ENCODE results near the gene HMCN2.

The HMCN2 gene

GRCh38 chr9:130459941-130460669 is 194.5 kb downstream of the HMCN2 start:
- Histone ChIP-seq H2AFZ (ENCODE audit: low read length) (no peak overlapping the region), H3K4me2 (ENCODE audit: insufficient read depth, low read length, poor library complexity, severe bottlenecking) (no peak overlapping the region), H2BK12ac (ENCODE audit: low read length) (no peak overlapping the region), H3K79me1 (ENCODE audit: low read depth, low read length) (no peaks in the 10 kb centered on the region), H2BK120ac (ENCODE audit: low read depth, low read length) (no peak overlapping the region), H3K36me3 (replicated peaks in 1 of 2; ENCODE audit: control insufficient read depth in 2 of 2, insufficient read depth in 2 of 2, low read length in 2 of 2) (no peaks in the 10 kb centered on the region), H3K23ac (ENCODE audit: low read depth, low read length, poor library complexity) (peak overlapping the region; percentile 37), H3K18ac (ENCODE audit: low read length) (peak overlapping the region; percentile 33), H3K14ac (ENCODE audit: low read length) (no peak overlapping the region), H3K4me1 (ENCODE audit: control insufficient read depth in 2 of 2, insufficient read depth in 1 of 2, low read depth in 1 of 2, low read length in 2 of 2) (peaks cover 0 to 2% of the 10 kb centered on the region in 2 donors), H4K8ac (ENCODE audit: low read depth, low read length) (no peak overlapping the region), H3K4me3 (ENCODE audit: low read length in 2 of 2) (no peak overlapping the region), H3K27ac (replicated peaks; ENCODE audit: low read length) (no peak overlapping the region), H2BK15ac (ENCODE audit: low read length) (peak overlapping the region; percentile 32), H2AK5ac (ENCODE audit: low read depth, low read length) (peak overlapping the region; percentile 87), H4K91ac (ENCODE audit: low read depth, low read length, poor library complexity) (peak overlapping the region; percentile 53), H2BK5ac (ENCODE audit: low read length) (no peak overlapping the region), H3K4ac (ENCODE audit: low read length) (no peak overlapping the region), H3K9ac (ENCODE audit: low read depth, low read length, poor library complexity) (no peak overlapping the region), H3K9me3 (replicated peaks in 1 of 2; ENCODE audit: control insufficient read depth in 2 of 2, insufficient read depth in 1 of 2, low read depth in 1 of 2, low read length in 2 of 2) (no peaks in the 10 kb centered on the region), H3K27me3 (ENCODE audit: control insufficient read depth in 3 of 3, insufficient read depth in 3 of 3, low read depth in 1 of 3, low read length in 3 of 3) (peaks cover 0 to 17% (median 0%) of the 10 kb centered on the region in 3 experiments)
- DNase-seq (ENCODE audit: low spot score): no peak
- WGBS, 2 donors (ENCODE audit: extremely low coverage in 2 of 2, insufficient read length in 2 of 2, insufficient replicate concordance in 1 of 2): no CpG with 5 or more reads among the region's 11 CpGs

- Histone ChIP-seq H4K91ac (ENCODE audit: low read depth, low read length, poor library complexity) (no peak overlapping the region), H2BK120ac (ENCODE audit: low read depth, low read length) (no peak overlapping the region), H4K8ac (ENCODE audit: low read depth, low read length) (no peak overlapping the region), H2BK15ac (ENCODE audit: low read length) (peak overlapping the region; percentile 62), H3K4me2 (ENCODE audit: insufficient read depth, low read length, poor library complexity, severe bottlenecking) (no peak overlapping the region), H3K4me1 (ENCODE audit: control insufficient read depth in 2 of 2, insufficient read depth in 1 of 2, low read depth in 1 of 2, low read length in 2 of 2) (peaks cover 2 to 11% of the 10 kb centered on the region in 2 donors), H3K18ac (ENCODE audit: low read length) (peak overlapping the region; percentile 1), H3K14ac (ENCODE audit: low read length) (no peak overlapping the region), H3K79me1 (ENCODE audit: low read depth, low read length) (no peaks in the 10 kb centered on the region), H3K4ac (ENCODE audit: low read length) (no peak overlapping the region), H3K9me3 (replicated peaks in 1 of 2; ENCODE audit: control insufficient read depth in 2 of 2, insufficient read depth in 1 of 2, low read depth in 1 of 2, low read length in 2 of 2) (no peaks in the 10 kb centered on the region), H2BK12ac (ENCODE audit: low read length) (no peak overlapping the region), H3K27ac (replicated peaks; ENCODE audit: low read length) (no peak overlapping the region), H2AK5ac (ENCODE audit: low read depth, low read length) (peak overlapping the region; percentile 95), H3K23ac (ENCODE audit: low read depth, low read length, poor library complexity) (no peak overlapping the region), H2AFZ (ENCODE audit: low read length) (no peak overlapping the region), H3K36me3 (replicated peaks in 1 of 2; ENCODE audit: control insufficient read depth in 2 of 2, insufficient read depth in 2 of 2, low read length in 2 of 2) (no peaks in the 10 kb centered on the region), H3K9ac (ENCODE audit: low read depth, low read length, poor library complexity) (no peak overlapping the region), H2BK5ac (ENCODE audit: low read length) (peak overlapping the region; percentile 27), H3K4me3 (ENCODE audit: low read length in 2 of 2) (no peak overlapping the region), H3K27me3 (ENCODE audit: control insufficient read depth in 3 of 3, insufficient read depth in 3 of 3, low read depth in 1 of 3, low read length in 3 of 3) (peaks cover 0 to 27% (median 0%) of the 10 kb centered on the region in 3 experiments)
- no CpG with 5 or more reads among the region's 22 CpGs for WGBS, 2 donors (ENCODE audit: extremely low coverage in 2 of 2, insufficient read length in 2 of 2, insufficient replicate concordance in 1 of 2)
- peak; percentile 81 for DNase-seq (ENCODE audit: low spot score)
These were observed 195.7 kb downstream of the HMCN2 start for GRCh38 chr9:130461218-130461630.

GRCh38 chr9:130461731-130462130 is 196.2 kb downstream of the HMCN2 start:
- no peak overlapping the region for H4K8ac ChIP-seq (ENCODE audit: low read depth, low read length)
- H3K14ac ChIP-seq (ENCODE audit: low read length): no peak overlapping the region
- no peak overlapping the region for H4K91ac ChIP-seq (ENCODE audit: low read depth, low read length, poor library complexity)
- H3K27me3 ChIP-seq (ENCODE audit: control insufficient read depth in 3 of 3, insufficient read depth in 3 of 3, low read depth in 1 of 3, low read length in 3 of 3): peaks cover 0 to 32% (median 0%) of the 10 kb centered on the region in 3 experiments
- H3K4me2 ChIP-seq (ENCODE audit: insufficient read depth, low read length, poor library complexity, severe bottlenecking): no peak overlapping the region
- H2BK15ac ChIP-seq (ENCODE audit: low read length): peak overlapping the region; percentile 62
- peaks cover 2 to 16% of the 10 kb centered on the region in 2 donors for H3K4me1 ChIP-seq (ENCODE audit: control insufficient read depth in 2 of 2, insufficient read depth in 1 of 2, low read depth in 1 of 2, low read length in 2 of 2)
- H3K79me1 ChIP-seq (ENCODE audit: low read depth, low read length): no peaks in the 10 kb centered on the region
- H3K9ac ChIP-seq (ENCODE audit: low read depth, low read length, poor library complexity): no peak overlapping the region
- no peak overlapping the region for H3K4ac ChIP-seq (ENCODE audit: low read length)
- H2BK5ac ChIP-seq (ENCODE audit: low read length): peak overlapping the region; percentile 27
- H3K36me3 ChIP-seq (replicated peaks in 1 of 2; ENCODE audit: control insufficient read depth in 2 of 2, insufficient read depth in 2 of 2, low read length in 2 of 2): no peaks in the 10 kb centered on the region
- H3K23ac ChIP-seq (ENCODE audit: low read depth, low read length, poor library complexity): no peak overlapping the region
- DNase-seq (ENCODE audit: low spot score): no peak
- no peak overlapping the region for H2BK120ac ChIP-seq (ENCODE audit: low read depth, low read length)
- no peak overlapping the region for H2AFZ ChIP-seq (ENCODE audit: low read length)
- peak overlapping the region; percentile 48 for H2BK12ac ChIP-seq (ENCODE audit: low read length)
- no peak overlapping the region for H3K27ac ChIP-seq (replicated peaks; ENCODE audit: low read length)
- H3K18ac ChIP-seq (ENCODE audit: low read length): peak overlapping the region; percentile 1
- no peaks in the 10 kb centered on the region for H3K9me3 ChIP-seq (replicated peaks in 1 of 2; ENCODE audit: control insufficient read depth in 2 of 2, insufficient read depth in 1 of 2, low read depth in 1 of 2, low read length in 2 of 2)
- peak overlapping the region; percentile 95 for H2AK5ac ChIP-seq (ENCODE audit: low read depth, low read length)
- H3K4me3 ChIP-seq (ENCODE audit: low read length in 2 of 2): no peak overlapping the region
- no CpG with 5 or more reads among the region's 11 CpGs for WGBS, 2 donors (ENCODE audit: extremely low coverage in 2 of 2, insufficient read length in 2 of 2, insufficient replicate concordance in 1 of 2)

GRCh38 chr9:130462685-130463540 is 197.4 kb downstream of the HMCN2 start:
- no peak overlapping the region for H2AFZ ChIP-seq (ENCODE audit: low read length)
- WGBS, 2 donors (ENCODE audit: extremely low coverage in 2 of 2, insufficient read length in 2 of 2, insufficient replicate concordance in 1 of 2): no CpG with 5 or more reads among the region's 27 CpGs
- peak overlapping the region; percentile 61 for H2BK120ac ChIP-seq (ENCODE audit: low read depth, low read length)
- H3K9ac ChIP-seq (ENCODE audit: low read depth, low read length, poor library complexity): peak overlapping the region; percentile 3
- DNase-seq (ENCODE audit: low spot score): no peak
- no peak overlapping the region for H4K8ac ChIP-seq (ENCODE audit: low read depth, low read length)
- H3K36me3 ChIP-seq (replicated peaks in 1 of 2; ENCODE audit: control insufficient read depth in 2 of 2, insufficient read depth in 2 of 2, low read length in 2 of 2): no peaks in the 10 kb centered on the region
- no peak overlapping the region for H3K4ac ChIP-seq (ENCODE audit: low read length)
- peaks cover 2 to 25% of the 10 kb centered on the region in 2 donors for H3K4me1 ChIP-seq (ENCODE audit: control insufficient read depth in 2 of 2, insufficient read depth in 1 of 2, low read depth in 1 of 2, low read length in 2 of 2)
- H3K4me2 ChIP-seq (ENCODE audit: insufficient read depth, low read length, poor library complexity, severe bottlenecking): no peak overlapping the region
- H2BK12ac ChIP-seq (ENCODE audit: low read length): no peak overlapping the region
- H3K14ac ChIP-seq (ENCODE audit: low read length): no peak overlapping the region
- no peaks in the 10 kb centered on the region for H3K9me3 ChIP-seq (replicated peaks in 1 of 2; ENCODE audit: control insufficient read depth in 2 of 2, insufficient read depth in 1 of 2, low read depth in 1 of 2, low read length in 2 of 2)
- H2BK5ac ChIP-seq (ENCODE audit: low read length): peak overlapping the region; percentile 78
- no peak overlapping the region for H3K27ac ChIP-seq (replicated peaks; ENCODE audit: low read length)
- H3K23ac ChIP-seq (ENCODE audit: low read depth, low read length, poor library complexity): no peak overlapping the region
- H4K91ac ChIP-seq (ENCODE audit: low read depth, low read length, poor library complexity): no peak overlapping the region
- no peaks in the 10 kb centered on the region for H3K79me1 ChIP-seq (ENCODE audit: low read depth, low read length)
- peak overlapping the region; percentile 67 for H3K18ac ChIP-seq (ENCODE audit: low read length)
- peak overlapping the region; percentile 95 for H2AK5ac ChIP-seq (ENCODE audit: low read depth, low read length)
- H3K4me3 ChIP-seq (ENCODE audit: low read length in 2 of 2): no peak overlapping the region
- peaks cover 0 to 44% (median 0%) of the 10 kb centered on the region in 3 experiments for H3K27me3 ChIP-seq (ENCODE audit: control insufficient read depth in 3 of 3, insufficient read depth in 3 of 3, low read depth in 1 of 3, low read length in 3 of 3)
- H2BK15ac ChIP-seq (ENCODE audit: low read length): peak overlapping the region; percentile 86
